IPS-NIHi7 (cell line): ENCODE data around the gene CTTNBP2NL.
"Not testable (repeated sequence)": the region's sequence is repeated elsewhere in the genome, so short reads cannot be mapped to it uniquely, and the experiment has no call there.

Experiments used
- DNase-seq: peaks from one replicate; pipeline ENCODE4 v3.0.0; 2012; ENCODE audit warnings: mixed read lengths; ENCODE audit errors: extremely low spot score

Gene CTTNBP2NL

DNA sequence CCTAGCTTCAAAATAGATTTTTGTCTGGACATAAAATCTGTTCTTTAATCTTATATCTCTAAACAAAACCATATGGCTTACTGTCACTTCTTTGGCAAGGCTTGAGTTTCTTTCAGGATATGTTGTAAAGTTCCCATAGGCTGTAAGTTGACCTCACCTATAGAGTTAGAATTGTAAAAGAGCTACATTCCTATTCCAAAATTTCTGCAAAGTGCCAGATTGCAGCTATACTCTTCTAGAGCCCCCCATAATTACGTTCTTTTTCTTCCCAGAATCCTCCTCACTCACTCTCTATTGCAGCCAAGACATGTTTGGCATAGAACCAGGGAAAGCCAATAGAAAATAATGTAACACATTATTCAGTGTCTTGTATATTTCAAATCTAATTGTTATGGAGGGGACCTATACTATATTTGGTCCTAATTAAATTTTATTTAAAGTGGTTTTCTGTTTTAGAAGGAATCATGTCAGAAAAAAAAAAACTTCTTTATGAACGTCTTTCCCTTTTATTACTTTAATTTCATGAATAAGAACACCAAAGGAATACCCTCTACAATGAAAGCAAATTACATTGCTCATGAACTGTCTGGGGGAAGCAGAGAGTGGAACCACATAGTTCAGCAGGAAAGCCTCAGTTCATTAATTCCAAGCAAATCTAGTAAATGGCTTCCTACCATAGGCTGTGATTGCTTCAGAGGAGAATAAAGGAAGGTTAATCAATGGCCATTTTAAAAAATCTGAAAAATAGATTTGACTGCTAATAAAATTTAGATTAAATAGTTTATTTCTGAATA, 22.3 kb downstream of the CTTNBP2NL start:
- no peak for DNase-seq

DNA sequence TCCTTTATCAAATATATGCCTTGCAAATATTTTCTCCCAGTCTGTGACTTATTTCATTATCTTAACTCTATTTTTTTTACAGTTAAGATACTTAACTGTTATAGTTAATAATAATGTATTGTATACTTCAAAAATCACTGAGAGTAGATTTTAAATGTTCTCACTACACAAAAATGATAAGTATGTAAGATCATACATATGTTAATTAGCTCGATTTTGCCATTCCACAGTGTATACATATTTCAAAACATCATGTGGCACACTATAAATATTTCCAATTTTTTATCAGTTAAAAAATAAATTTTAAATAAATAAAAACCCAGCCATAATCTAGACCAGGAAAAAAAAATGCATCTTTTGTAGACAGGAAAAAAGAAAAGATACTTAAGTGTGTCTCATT, 27.2 kb downstream of the CTTNBP2NL start:
- no peak for DNase-seq

DNA sequence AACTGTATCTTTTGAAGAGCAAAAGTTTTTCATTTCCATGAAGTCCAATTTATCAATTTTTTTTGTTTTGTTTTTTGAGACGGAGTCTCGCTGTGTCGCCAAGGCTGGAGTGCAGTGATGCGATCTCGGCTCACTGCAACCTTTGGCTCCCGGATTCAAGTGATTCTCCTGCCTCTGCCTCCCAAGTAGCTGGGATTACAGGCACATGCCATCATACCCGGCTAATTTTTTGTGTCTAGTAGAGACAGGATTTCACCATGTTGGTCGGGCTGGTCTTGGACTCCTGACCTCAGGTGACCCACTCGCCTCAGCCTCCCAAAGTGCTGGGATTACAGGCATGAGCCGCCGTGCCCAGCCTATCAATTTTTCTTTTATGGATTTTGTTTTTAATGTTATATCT, 27.7 kb downstream of the CTTNBP2NL start:
- DNase-seq, result not testable (repeated sequence)

DNA sequence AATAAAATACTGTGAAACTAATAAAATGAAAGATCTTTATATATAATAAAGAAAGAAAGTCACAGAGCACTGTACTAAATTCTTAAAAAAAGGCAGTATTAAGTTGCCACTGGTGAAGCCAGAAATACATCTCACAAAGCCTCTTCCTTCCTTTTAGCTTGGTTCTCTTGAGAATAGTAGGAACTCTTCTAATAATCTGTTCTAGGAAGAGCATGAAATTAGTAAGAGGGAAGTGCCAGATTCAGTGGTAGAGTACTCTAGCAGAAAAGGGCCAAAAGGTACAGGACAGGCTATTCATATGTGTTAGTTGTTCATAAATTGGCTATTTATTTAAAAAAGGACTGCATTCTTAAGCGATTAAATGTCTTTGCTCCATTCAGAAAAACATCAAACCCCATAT, 33.7 kb downstream of the CTTNBP2NL start:
- DNase-seq, result no peak

DNA sequence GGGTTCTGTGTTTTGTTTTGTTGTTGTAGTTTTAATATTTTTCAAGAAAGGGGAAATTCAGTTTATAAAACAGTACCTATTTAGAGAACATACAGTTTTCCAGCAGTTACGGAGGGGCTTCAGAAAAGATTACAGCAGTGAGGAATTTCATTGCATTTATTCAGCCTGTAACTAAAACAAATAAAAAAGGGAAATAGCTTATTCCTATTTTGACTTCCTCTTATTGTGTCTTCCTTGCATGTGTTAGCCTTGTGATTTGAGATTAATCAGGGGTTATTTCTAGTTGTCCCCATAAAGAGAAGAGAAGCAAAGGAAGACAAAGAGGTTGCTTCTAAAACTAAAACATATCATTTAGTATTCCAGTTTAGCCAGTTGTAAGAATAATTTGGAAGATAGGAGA, 35.0 kb downstream of the CTTNBP2NL start:
- DNase-seq, result no peak

DNA sequence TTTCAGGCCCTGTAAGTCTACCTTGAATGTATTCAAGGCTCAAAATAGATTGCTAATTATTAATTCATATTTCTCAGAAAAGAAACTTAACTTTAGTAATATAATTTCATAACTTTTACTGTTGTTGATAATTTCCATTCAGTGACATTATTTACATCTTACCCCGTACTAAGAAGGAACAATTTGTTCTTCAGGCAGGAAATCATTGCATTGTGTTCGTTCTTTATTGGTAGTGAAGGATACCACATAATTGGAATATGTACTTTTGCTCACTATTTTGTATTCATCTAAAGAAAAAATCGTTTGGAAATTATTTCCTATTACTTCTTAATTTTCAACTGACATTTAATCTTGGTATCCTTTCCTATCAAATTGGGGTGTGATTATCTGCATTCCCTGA, 39.4 kb downstream of the CTTNBP2NL start:
- DNase-seq, result no peak

DNA sequence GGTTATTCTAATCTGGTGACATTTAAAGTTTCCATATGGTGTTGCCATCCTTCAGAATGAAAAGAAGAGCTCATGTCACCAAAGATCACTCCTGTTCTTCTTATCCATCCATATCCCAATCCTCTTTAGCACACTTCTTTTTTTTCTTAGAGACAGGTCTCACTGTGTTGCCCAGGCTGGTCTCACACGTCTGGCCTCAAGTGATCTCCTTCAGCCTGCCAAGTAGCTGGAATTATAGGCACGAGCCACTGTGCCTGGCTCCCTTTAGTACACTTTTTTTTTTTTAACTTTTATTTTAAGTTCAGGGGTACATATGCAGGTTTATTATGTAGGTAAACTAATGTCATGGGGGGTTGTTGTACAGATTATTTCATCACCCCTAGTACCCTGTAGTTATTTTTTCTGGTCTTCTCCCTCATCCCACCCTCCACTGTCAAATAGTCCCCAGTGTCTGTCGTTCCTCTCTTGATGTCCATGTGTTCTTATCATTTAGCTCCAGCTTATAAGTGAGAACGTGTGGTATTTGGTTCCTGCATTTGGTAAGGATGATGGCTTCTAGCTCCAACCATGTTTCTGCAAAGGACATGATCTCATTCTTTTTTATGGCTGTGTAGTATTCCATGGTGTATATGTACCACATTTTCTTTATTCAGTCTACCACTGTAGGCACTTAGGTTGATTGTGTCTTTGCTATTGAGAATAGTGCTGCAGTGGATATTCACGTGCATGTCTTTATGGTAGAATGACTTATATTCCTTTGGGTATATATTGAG, 40.6 kb downstream of the CTTNBP2NL start:
- DNase-seq, result no peak

DNA sequence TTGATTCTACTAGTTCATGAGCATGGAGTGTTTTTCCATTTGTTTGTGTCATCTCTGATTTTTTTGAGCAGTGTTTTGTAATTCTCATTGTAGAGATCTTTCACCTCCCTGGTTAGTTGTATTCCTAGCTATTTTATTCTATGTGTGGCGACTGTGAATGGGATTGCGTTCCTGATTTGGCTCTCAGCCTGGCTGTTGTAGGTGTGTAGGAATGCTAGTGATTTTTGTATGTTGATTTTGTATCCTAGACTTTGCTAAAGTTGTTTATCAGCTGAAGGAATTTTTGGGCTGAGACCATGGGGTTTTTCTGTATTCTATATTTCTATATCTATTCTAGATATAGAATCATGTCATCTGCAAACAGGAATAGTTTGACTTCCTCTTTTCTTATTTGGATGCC, 42.1 kb downstream of the CTTNBP2NL start:
- DNase-seq, result not testable (repeated sequence)

DNA sequence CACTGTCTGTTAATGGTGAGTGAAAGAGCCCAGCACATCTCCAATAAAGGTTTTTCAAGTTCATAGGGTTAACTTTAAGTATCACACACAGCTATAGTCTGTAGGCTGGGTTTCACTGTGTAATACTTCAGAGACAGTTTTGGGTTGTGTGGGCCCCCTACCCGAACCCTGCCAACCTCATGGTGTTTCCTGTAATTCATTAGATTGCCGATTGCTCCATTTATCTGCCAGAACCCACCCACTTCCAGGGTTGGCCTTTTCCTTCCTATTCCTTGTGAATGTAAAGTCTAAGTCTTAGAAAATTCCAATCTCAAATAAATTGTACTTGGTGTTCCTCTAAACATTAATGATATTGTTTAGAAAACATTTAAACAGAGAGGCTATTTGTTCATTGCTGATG, 43.6 kb downstream of the CTTNBP2NL start:
- DNase-seq, result no peak

DNA sequence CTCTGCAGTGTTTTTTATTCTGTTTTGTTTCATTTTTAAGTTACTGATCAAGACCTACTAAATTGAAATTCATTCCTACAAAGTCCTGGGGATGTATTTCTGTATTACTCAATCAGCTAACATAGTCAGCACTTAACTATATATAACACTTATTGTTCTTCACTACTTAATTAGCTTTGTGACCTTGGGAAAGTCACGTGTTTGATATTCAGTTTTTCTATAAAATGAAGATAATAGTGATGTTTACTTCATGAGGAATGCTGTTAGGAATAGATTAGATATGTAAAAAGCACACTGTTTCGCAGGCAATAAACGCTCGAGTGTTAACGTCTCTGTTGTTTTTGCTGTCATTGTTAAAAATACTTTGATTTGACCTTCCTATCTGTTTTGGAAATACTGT, 44.6 kb downstream of the CTTNBP2NL start:
- DNase-seq, result no peak

- DNase-seq, result no peak
Observed at GRCh38 chr1:112444269-112444668, 48.3 kb downstream of the CTTNBP2NL start.

GRCh38 chr1:112445596-112445995, 49.6 kb downstream of the CTTNBP2NL start:
- DNase-seq, result no peak

GRCh38 chr1:112446411-112446810, 50.4 kb downstream of the CTTNBP2NL start:
- DNase-seq, result no peak

- no peak for DNase-seq
Observed at GRCh38 chr1:112448904-112449629, 53.1 kb downstream of the CTTNBP2NL start.

- DNase-seq, result no peak
Observed at GRCh38 chr1:112449630-112449983, 53.6 kb downstream of the CTTNBP2NL start.

- DNase-seq, result no peak
Observed at GRCh38 chr1:112450773-112451172, 54.8 kb downstream of the CTTNBP2NL start.

DNA sequence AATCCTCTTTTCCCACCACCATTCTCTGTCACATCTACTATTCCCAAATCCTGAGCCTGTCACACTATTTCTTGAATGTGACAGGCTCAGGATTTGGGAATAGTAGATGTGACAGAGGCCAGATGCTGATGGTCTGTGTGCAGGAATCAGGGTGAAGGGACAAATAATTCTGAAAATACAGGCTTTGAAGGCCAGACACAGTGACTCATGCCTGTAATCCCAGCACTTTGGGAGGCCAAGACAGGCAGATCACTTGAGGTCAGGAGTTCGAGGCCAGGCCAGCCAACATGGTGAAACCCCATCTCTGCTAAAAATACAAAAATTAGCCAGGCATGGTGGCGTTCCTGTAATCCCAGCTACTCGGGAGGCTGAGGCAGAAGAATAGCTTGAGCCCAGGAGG, 55.3 kb downstream of the CTTNBP2NL start:
- DNase-seq, result not testable (repeated sequence)

GRCh38 chr1:112453876-112454275, 57.9 kb downstream of the CTTNBP2NL start:
- no peak for DNase-seq

GRCh38 chr1:112454316-112454715, 58.3 kb downstream of the CTTNBP2NL start:
- no peak for DNase-seq

DNA sequence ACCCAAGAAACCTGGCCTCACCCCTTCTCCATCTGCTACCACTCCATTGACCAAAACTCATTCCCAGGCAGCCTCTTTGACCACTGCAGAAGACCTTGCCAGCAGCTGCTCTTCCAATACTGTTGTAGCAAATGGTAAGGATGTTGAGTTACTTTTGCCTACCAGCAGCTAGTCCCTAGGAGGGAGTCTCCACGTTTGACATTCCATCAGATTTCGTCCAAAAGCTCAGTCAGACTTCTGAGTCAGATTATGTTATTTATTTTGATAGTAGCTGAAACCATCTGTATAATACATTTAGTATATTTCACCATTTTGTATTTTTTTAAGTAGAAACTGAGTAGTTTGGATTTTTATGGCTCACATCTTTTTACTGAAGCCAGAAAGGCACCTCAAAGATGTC, 61.2 kb downstream of the CTTNBP2NL start:
- no peak for DNase-seq

DNA sequence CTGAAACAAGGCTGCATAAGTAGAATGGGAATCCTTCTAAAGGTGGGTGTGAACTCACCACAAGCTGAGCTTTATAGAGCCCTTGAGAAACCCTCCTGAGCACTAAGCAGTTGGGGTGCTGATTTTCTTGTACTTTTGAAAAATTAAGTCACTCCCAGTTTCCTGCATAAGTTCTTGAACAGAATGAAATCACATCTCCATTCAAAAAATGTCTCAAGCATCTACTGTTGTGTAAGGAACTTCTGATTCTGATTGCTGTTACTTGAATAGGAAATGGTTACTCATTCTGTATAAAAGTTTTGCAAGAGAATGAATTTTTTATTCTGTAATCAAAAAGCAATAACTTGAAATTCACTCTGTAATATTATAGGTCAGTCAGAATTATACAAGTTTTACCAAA, 61.9 kb downstream of the CTTNBP2NL start:
- DNase-seq, result no peak

- DNase-seq, result no peak
Observed at GRCh38 chr1:112458756-112459155, 62.7 kb downstream of the CTTNBP2NL start.

DNA sequence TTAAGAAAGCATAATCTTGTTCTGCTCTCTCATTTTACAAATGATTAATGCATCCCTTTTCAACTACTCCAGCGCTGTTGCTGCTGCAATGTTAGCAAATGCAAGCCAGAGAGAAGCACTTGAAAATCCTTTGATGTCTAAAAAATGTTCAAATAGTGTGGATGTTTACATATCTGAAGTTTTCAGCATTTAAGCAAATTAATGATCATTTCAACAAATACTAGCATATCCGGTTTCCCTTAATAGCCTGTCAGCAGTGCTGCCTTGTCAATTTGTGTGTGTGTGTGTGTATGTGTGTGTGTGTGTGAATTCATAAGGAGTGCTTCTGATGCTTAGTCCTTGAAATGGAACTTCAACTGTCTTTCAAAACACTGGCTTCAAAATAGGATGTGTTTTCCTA, 64.6 kb downstream of the CTTNBP2NL start:
- DNase-seq, result no peak
